Keratinocyte (primary cell): ENCODE results near the gene UBIAD1. TPM values are rescaled to one million over a fixed set of nuclear protein-coding genes. Genes with fewer than 3 reads are reported as not detected.

Experiments
- DNase-seq: peaks from one replicate; pipeline ENCODE4 v3.0.0-alpha.2; 2011; ENCODE audit warnings: low read depth, missing footprints, low spot score
- FAIRE-seq: peaks from 2 replicates; lab custom pipeline; 2011; peaks lifted over from hg19 to GRCh38; lab: Jason Lieb, UNC
- H2AFZ ChIP-seq: 2 replicates; pipeline ENCODE4 v1.6.0; 2012; ENCODE audit warnings: low read length, control low read depth, inconsistent platforms; ENCODE audit not compliant: control insufficient read depth
- H3K27ac ChIP-seq: 2 replicates; pipeline ENCODE4 v1.5.1; 2011; ENCODE audit warnings: low read length; ENCODE audit not compliant: control insufficient read depth, insufficient read depth
- H3K27me3 ChIP-seq: 3 replicates; pipeline ENCODE4 v1.6.0; 2011; ENCODE audit warnings: low read length; ENCODE audit not compliant: control insufficient read depth, insufficient read depth; ENCODE audit errors: extremely low read depth
- H3K36me3 ChIP-seq, 2 experiments: 2 replicates in 1 of 2; 3 replicates in 1 of 2; pipeline ENCODE4 v1.5.1; 2011; ENCODE audit warnings: low read length in 2 of 2, mild to moderate bottlenecking in 1 of 2; ENCODE audit not compliant: control insufficient read depth in 2 of 2, insufficient read depth in 2 of 2; ENCODE audit errors: extremely low read depth in 1 of 2
- H3K4me1 ChIP-seq: 3 replicates; pipeline ENCODE4 v1.5.1; 2011; ENCODE audit warnings: low read length; ENCODE audit not compliant: control insufficient read depth, insufficient read depth; ENCODE audit errors: extremely low read depth
- H3K4me2 ChIP-seq: 3 replicates; pipeline ENCODE4 v1.6.0; 2011; ENCODE audit warnings: low read depth, low read length; ENCODE audit not compliant: control insufficient read depth, insufficient read depth; ENCODE audit errors: extremely low read depth
- H3K4me3 ChIP-seq, 3 experiments: fragments of 200-600 bp in 1 of 3; sonication (generic) in 1 of 3; 2 replicates in 2 of 3; 3 replicates in 1 of 3; pipeline ENCODE4 v1.5.1; 2011 to 2016; ENCODE audit warnings: low read length in 3 of 3, mild to moderate bottlenecking in 3 of 3, control low read depth in 2 of 3, inconsistent platforms in 1 of 3, low read depth in 1 of 3, mixed read lengths in 1 of 3, mixed run types in 1 of 3, moderate library complexity in 1 of 3; ENCODE audit not compliant: control insufficient read depth in 2 of 3, insufficient read depth in 2 of 3; ENCODE audit errors: extremely low read depth in 1 of 3
- H3K79me2 ChIP-seq: 2 replicates; pipeline ENCODE4 v1.6.0; 2012; ENCODE audit warnings: low read length; ENCODE audit not compliant: control insufficient read depth, insufficient read depth
- H3K9ac ChIP-seq: 3 replicates; pipeline ENCODE4 v1.6.0; 2011; ENCODE audit warnings: low read length; ENCODE audit not compliant: control insufficient read depth, insufficient read depth; ENCODE audit errors: extremely low read depth
- H3K9me1 ChIP-seq: 3 replicates; pipeline ENCODE4 v1.6.0; 2011; ENCODE audit warnings: low read length; ENCODE audit not compliant: control insufficient read depth, insufficient read depth; ENCODE audit errors: extremely low read depth
- H3K9me3 ChIP-seq: 2 replicates; pipeline ENCODE4 v1.5.1; 2012; ENCODE audit warnings: low read depth, low read length; ENCODE audit not compliant: control insufficient read depth
- H4K20me1 ChIP-seq: 3 replicates; pipeline ENCODE4 v1.6.0; 2011; ENCODE audit warnings: low read length; ENCODE audit not compliant: control insufficient read depth, insufficient read depth; ENCODE audit errors: extremely low read depth
- CTCF ChIP-seq, 3 experiments: IDR thresholded peaks in 1 of 3; conservative IDR thresholded peaks in 1 of 3; optimal IDR thresholded peaks in 1 of 3; 2 replicates in 2 of 3; 3 replicates in 1 of 3; pipeline versions ENCODE3 to v1.5.1; 2011; ENCODE audit warnings: low read length in 3 of 3, mild to moderate bottlenecking in 3 of 3, moderate library complexity in 2 of 3, control low read depth in 1 of 3, inconsistent platforms in 1 of 3; ENCODE audit not compliant: insufficient read depth in 2 of 3; ENCODE audit errors: extremely low read depth in 1 of 3
- EZH2 ChIP-seq: IDR thresholded peaks from one replicate; pipeline ENCODE4 v1.6.1; 2012; ENCODE audit warnings: inconsistent platforms, mild to moderate bottlenecking, low read length, moderate library complexity
- dilution Hi-C: fragments of 300-500 bp; cut with MboI; formaldehyde crosslinking; loops from one replicate; pipeline ENCODE4 v1.7.0; 2020; ENCODE audit warnings: low sequenced_read_pairs; ENCODE audit not compliant: extremely low pct_ligation_motif_present
- polyA plus RNA-seq, 5 experiments: library from polyadenylated mRNA; depleted of rRNA in 3 of 5; stranded (reverse) in 3 of 5; stranded (forward) in 1 of 5; unstranded in 1 of 5; fragments of >200 nt; gene quantifications; 1 replicate in 1 of 5; 2 replicates in 3 of 5; 3 replicates in 1 of 5; pipeline versions ENCODE4 v1.2.1 to v1.2.3, GENCODE V29; 2011 to 2012; ENCODE audit warnings: missing spikeins in 2 of 5, low read depth in 1 of 5, low replicate concordance in 1 of 5

UBIAD1 gene
- polyA plus RNA-seq, 1 donor (not counting 4 experiments of a cell fraction or from before 2014, with no cell fraction given) = 9.9 TPM

- TF ChIP-seq EZH2 (no peak), CTCF (optimal IDR thresholded peaks at IDR 0.05 in 1 of 3, IDR thresholded peaks at IDR 0.05 in 1 of 3, conservative IDR thresholded peaks at IDR 0.05 in 1 of 3; ENCODE audit: extremely low read depth in 1 of 3, insufficient read depth in 2 of 3, low read length in 3 of 3) (no peak)
- no peak overlapping the region for H3K27ac ChIP-seq
- no peaks in the 10 kb centered on the region for H3K36me3 ChIP-seq
- no peak overlapping the region for H3K4me2 ChIP-seq
- FAIRE-seq = no peak
- H4K20me1 ChIP-seq = no peaks in the 10 kb centered on the region
- no peaks in the 10 kb centered on the region for H3K27me3 ChIP-seq
- no peaks in the 10 kb centered on the region for H3K9me1 ChIP-seq
- H3K4me1 ChIP-seq = peaks cover 8% of the 10 kb centered on the region
- no peak overlapping the region for H2AFZ ChIP-seq
- no peak overlapping the region for H3K4me3 ChIP-seq
- H3K9me3 ChIP-seq = no peaks in the 10 kb centered on the region
- H3K79me2 ChIP-seq = no peaks in the 10 kb centered on the region
- no peak overlapping the region for H3K9ac ChIP-seq
- dilution Hi-C loops = no loop called here
- DNase-seq = no peak
Observed at GRCh38 chr1:11309385-11309784, 36.4 kb downstream of the UBIAD1 start.

GRCh38 chr1:11311816-11312755 lies 39.1 kb downstream of the UBIAD1 start:
- H4K20me1 ChIP-seq = no peaks in the 10 kb centered on the region
- H3K4me2 ChIP-seq = peak overlapping the region; percentile 25
- no peaks in the 10 kb centered on the region for H3K27me3 ChIP-seq
- peak; percentile 20 for FAIRE-seq
- H3K4me3 ChIP-seq = no peak overlapping the region
- dilution Hi-C loops = no loop called here
- no peak overlapping the region for H3K27ac ChIP-seq
- no peaks in the 10 kb centered on the region for H3K9me1 ChIP-seq
- H3K4me1 ChIP-seq = peaks cover 19% of the 10 kb centered on the region
- no peak for TF ChIP-seq CTCF (optimal IDR thresholded peaks at IDR 0.05 in 1 of 3, IDR thresholded peaks at IDR 0.05 in 1 of 3, conservative IDR thresholded peaks at IDR 0.05 in 1 of 3; ENCODE audit: extremely low read depth in 1 of 3, insufficient read depth in 2 of 3, low read length in 3 of 3)
- no peak for TF ChIP-seq EZH2
- H3K9ac ChIP-seq = no peak overlapping the region
- no peaks in the 10 kb centered on the region for H3K79me2 ChIP-seq
- peak overlapping the region; percentile 49 for H2AFZ ChIP-seq
- H3K36me3 ChIP-seq = no peaks in the 10 kb centered on the region
- DNase-seq = no peak
- H3K9me3 ChIP-seq = no peaks in the 10 kb centered on the region
